ENCODE measurements around the gene DMBT1.

The DMBT1 gene

DNA sequence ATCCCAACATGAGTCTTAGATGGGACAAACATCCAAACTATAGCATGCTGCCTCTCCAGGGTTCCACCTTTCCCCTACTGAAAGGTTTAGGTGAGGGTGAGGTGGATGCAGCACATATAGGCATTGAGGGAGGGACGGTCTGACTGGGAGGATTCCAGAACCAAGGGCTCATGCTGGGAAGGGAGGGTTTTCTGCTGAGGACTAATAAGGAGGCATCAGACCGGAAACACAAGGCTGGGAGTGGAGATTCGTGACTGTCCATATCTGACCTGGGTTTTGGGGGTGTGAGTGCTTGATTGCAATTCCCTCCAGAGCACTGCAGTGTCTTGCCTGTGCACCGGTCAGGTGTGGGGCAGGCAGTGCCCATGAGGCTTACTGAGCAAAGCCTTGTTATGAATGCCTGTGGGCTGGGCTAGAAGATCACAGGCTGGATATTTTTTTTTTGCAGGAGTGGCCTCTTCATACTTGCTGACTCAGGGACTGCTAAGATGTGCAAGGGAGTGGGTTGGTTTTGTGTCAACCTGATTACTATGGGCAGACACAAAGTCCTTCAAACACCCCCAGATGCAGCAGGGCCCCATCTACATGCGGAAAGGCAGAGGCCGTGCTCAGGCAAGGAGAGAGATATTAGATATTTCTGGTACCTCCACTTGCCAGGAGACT is 26.7 kb downstream of the DMBT1 start:
- TF ChIP-seq, protein P1, sequence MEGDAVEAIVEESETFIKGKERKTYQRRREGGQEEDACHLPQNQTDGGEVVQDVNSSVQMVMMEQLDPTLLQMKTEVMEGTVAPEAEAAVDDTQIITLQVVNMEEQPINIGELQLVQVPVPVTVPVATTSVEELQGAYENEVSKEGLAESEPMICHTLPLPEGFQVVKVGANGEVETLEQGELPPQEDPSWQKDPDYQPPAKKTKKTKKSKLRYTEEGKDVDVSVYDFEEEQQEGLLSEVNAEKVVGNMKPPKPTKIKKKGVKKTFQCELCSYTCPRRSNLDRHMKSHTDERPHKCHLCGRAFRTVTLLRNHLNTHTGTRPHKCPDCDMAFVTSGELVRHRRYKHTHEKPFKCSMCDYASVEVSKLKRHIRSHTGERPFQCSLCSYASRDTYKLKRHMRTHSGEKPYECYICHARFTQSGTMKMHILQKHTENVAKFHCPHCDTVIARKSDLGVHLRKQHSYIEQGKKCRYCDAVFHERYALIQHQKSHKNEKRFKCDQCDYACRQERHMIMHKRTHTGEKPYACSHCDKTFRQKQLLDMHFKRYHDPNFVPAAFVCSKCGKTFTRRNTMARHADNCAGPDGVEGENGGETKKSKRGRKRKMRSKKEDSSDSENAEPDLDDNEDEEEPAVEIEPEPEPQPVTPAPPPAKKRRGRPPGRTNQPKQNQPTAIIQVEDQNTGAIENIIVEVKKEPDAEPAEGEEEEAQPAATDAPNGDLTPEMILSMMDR (IDR thresholded peaks at IDR 0.05) = no peak

- TF ChIP-seq, protein P1 (IDR thresholded peaks at IDR 0.05) = no peak
These were observed 27.8 kb downstream of the DMBT1 start for GRCh38 chr10:122588381-122588780.

- TF ChIP-seq, protein P1 (IDR thresholded peaks at IDR 0.05) = no peak
These were observed 29.6 kb downstream of the DMBT1 start for GRCh38 chr10:122590153-122590552.

GRCh38 chr10:122591736-122592135 is 31.2 kb downstream of the DMBT1 start:
- TF ChIP-seq, protein P1 (IDR thresholded peaks at IDR 0.05) = no peak

DNA sequence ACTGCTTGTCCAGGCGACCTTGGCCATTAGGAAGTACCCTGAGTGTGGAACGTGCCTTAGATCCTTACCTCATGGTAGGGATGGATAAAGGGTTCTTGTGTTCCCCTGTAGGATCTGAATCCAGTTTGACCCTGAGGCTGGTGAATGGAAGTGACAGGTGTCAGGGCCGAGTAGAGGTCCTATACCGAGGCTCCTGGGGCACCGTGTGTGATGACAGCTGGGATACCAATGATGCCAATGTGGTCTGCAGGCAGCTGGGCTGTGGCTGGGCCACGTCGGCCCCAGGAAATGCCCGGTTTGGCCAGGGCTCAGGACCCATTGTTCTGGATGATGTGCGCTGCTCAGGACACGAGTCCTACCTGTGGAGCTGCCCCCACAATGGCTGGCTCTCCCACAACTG is 31.6 kb downstream of the DMBT1 start:
- TF ChIP-seq, protein P1 (IDR thresholded peaks at IDR 0.05) = no peak

DNA sequence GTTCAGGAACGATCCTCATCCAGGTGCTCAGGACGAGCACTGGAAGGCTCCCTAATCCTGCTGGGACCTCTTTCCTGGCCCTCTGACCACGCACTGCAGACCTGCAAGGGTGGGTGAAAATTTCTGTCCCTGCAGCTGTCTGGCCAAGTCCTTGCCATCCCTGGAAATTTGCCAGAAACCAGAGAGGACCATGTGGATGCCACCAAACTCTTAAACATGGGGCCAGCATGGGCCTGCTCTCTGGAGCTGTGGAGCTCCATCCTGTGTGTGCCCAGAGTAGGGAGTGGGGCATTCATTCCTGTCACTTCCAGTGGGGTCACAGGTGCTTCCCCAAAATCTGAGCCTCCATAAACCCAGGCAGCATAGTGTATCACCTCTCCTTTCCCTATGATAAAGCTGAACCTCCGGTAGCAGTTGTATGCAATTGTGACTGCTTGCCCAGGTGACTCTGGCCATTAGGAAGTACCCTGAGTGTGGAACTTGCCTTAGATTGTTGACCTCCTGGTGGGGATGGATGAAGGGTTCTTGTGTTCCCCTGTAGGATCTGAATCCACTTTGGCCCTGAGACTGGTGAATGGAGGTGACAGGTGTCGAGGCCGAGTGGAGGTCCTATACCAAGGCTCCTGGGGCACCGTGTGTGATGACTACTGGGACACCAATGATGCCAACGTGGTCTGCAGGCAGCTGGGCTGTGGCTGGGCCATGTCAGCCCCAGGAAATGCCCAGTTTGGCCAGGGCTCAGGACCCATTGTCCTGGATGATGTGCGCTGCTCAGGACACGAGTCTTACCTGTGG is 57.1 kb downstream of the DMBT1 start:
- TF ChIP-seq, protein P1 (IDR thresholded peaks at IDR 0.05) = no peak

DNA sequence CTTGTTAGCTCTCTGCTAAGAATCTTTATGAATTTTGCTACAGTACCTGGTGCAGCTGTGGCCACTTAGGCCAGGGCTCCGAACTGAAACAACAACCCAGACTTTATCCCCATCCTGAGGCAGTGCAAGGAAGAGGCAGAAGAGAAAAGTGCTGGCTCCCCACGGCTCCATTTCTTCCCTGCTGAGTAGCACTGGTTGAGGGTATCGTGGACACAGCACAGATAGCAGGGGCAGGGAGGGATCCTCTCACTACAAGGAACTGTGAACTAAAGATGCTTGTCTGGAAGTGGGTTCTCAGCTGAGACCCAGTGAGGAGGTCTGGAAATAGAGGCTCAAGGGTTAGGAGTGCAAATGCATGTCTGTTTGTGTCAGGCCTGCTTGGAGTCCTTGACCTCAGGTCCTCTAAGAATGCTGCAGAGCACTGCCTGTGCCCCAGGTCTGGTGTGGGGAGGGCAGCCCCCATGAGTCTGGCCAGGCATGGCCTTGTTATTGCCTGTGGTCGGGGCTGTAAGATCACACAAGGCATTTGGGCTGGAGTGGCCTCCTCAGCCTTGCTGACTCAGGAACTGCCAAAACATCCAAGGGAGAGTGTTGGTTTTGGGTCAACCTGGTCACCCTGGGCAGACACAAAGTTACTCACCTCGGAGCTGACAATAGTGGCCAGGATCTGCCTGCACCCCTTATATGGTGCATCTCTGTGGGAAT is 58.1 kb downstream of the DMBT1 start:
- TF ChIP-seq, protein P1 (IDR thresholded peaks at IDR 0.05) = no peak

All from LNCAP (cell line).